Brain microvascular endothelial cell (primary cell): ENCODE measurements around the gene TLN1.

Experiments
- DNase-seq: peaks from one replicate; pipeline ENCODE4 v3.0.0-alpha.2; 2020
- H3K27ac ChIP-seq: fragments of 250-450 bp; sonication (Bioruptor Pico); 2 replicates; pipeline ENCODE4 v1.5.1; 2020; ENCODE audit warnings: mild to moderate bottlenecking, moderate library complexity
- H3K27me3 ChIP-seq: fragments of 250-450 bp; sonication (Bioruptor Pico); replicated peaks from 2 replicates; pipeline ENCODE4 v1.5.1; 2020; ENCODE audit warnings: mild to moderate bottlenecking
- H3K36me3 ChIP-seq: fragments of 250-450 bp; sonication (Bioruptor Pico); replicated peaks from 2 replicates; pipeline ENCODE4 v1.5.1; 2020; ENCODE audit warnings: mild to moderate bottlenecking
- H3K4me3 ChIP-seq: 2 replicates; pipeline ENCODE4 v1.5.1; 2011; ENCODE audit warnings: low read depth, mild to moderate bottlenecking, control low read depth, low read length, moderate library complexity
- CTCF ChIP-seq: IDR thresholded peaks from 2 replicates; pipeline ENCODE4 v1.5.1; 2011; ENCODE audit warnings: low read depth, mild to moderate bottlenecking, moderate library complexity, low read length, control low read depth, inconsistent platforms; ENCODE audit errors: missing control alignments
- in situ Hi-C: cut with HindIII; loops from 2 replicates; pipeline ENCODE4 v1.10.0; 2017; ENCODE audit warnings: low sequenced_read_pairs, low pct_ligation_motif_present

TLN1 gene

GRCh38 chr9:35732185-35732799, at the start of gene TLN1, which contains the start of gene CREB3:
TSS of gene TLN1 (minus strand) at chr9:35732195. CDS start at chr9:35725694, 6,501 bp downstream.
TSS of gene CREB3 (plus strand) at chr9:35732666. CDS start at chr9:35732773, 107 bp downstream.
- in situ Hi-C loops: no loop called here

GRCh38 chr9:35781066-35781465, 49.1 kb upstream of the TLN1 start:
- in situ Hi-C loops: no loop called here
- TF ChIP-seq CTCF: no peak
- peaks cover 4% of the 10 kb centered on the region for H3K27me3 ChIP-seq

More at GRCh38 chr9:35732185-35732799, at the start of gene TLN1, which contains the start of gene CREB3:
- no peak for TF ChIP-seq CTCF
- Histone ChIP-seq H3K27me3 (no peaks in the 10 kb centered on the region), H3K36me3 (peaks cover 32% of the 10 kb centered on the region), H3K4me3 (peak within 1 kb of the TSS; percentile 96), H3K27ac (peak within 1 kb of the TSS; percentile 76)
- DNase-seq: peak; percentile 99

GRCh38 chr9:35778496-35778895, 46.5 kb upstream of the TLN1 start:
- H3K36me3 ChIP-seq: no peaks in the 10 kb centered on the region
- H3K27ac ChIP-seq: no peak overlapping the region
- H3K4me3 ChIP-seq: no peak overlapping the region
- in situ Hi-C loops: no loop called here
- peaks cover 4% of the 10 kb centered on the region for H3K27me3 ChIP-seq
- TF ChIP-seq CTCF: no peak
- no peak for DNase-seq

More at GRCh38 chr9:35781066-35781465, 49.1 kb upstream of the TLN1 start:
- Histone ChIP-seq H3K4me3 (no peak overlapping the region), H3K27ac (no peak overlapping the region), H3K36me3 (no peaks in the 10 kb centered on the region)
- DNase-seq: no peak

- TF ChIP-seq CTCF: no peak
- Histone ChIP-seq H3K27me3 (peaks cover 4% of the 10 kb centered on the region), H3K4me3 (no peak overlapping the region), H3K27ac (no peak overlapping the region), H3K36me3 (no peaks in the 10 kb centered on the region)
- in situ Hi-C loops: no loop called here
- DNase-seq: no peak
Measured at GRCh38 chr9:35776018-35776417, 44.0 kb upstream of the TLN1 start.

GRCh38 chr9:35774907-35775635, 43.1 kb upstream of the TLN1 start:
- Histone ChIP-seq H3K27me3 (peaks cover 4% of the 10 kb centered on the region), H3K27ac (no peak overlapping the region), H3K36me3 (no peaks in the 10 kb centered on the region), H3K4me3 (no peak overlapping the region)
- in situ Hi-C loops: no loop called here
- DNase-seq: no peak
- no peak for TF ChIP-seq CTCF

- in situ Hi-C loops: no loop called here
- Histone ChIP-seq H3K36me3 (no peaks in the 10 kb centered on the region), H3K27ac (no peak overlapping the region), H3K4me3 (no peak overlapping the region), H3K27me3 (no peaks in the 10 kb centered on the region)
- TF ChIP-seq CTCF: no peak
- DNase-seq: no peak
Measured at GRCh38 chr9:35771943-35772342, 39.9 kb upstream of the TLN1 start.
